PC-3 (cell line): Measurements from ENCODE around the gene TMEM132D. TPM values are rescaled to one million over a fixed set of nuclear protein-coding genes. Genes with fewer than 3 reads are reported as not detected.

Experiments
- ATAC-seq: fragments of 200-7000 bp; cut with Tn5 transposase; 2 replicates; pipeline ENCODE4 v1.9.1; 2020; ENCODE audit warnings: mild to moderate bottlenecking, moderate library complexity
- BruUV-seq: library from RNA; stranded (reverse); fragments of 400-500 nt; replicated peaks from 2 replicates; lab custom pipeline; 2021; lab: Mats Ljungman, UMichigan
- CTCF ChIA-PET: fragments of 300-600 bp; sonication (Branson Sonifier 250); formaldehyde crosslinking; loops from one replicate; lab custom pipeline; 2022; ENCODE audit warnings: antibody characterized with exemption; lab: Charles Lee
- POLR2A ChIA-PET: fragments of 300-600 bp; sonication (Branson Sonifier 250); formaldehyde crosslinking; loops from one replicate; lab custom pipeline; 2022; ENCODE audit warnings: antibody characterized with exemption; ENCODE audit not compliant: unreplicated experiment; lab: Charles Lee
- DNase-seq: peaks from one replicate; pipeline ENCODE4 v3.0.0-alpha.2; 2015
- H2AFZ ChIP-seq: fragments of 300-600 bp; sonication (generic); 2 replicates; pipeline ENCODE4 v1.6.0; 2016; ENCODE audit warnings: antibody characterized with exemption, low read length
- H3F3A ChIP-seq: fragments of 300-600 bp; sonication (generic); one replicate; pipeline ENCODE4 v1.6.0; 2017; ENCODE audit warnings: antibody characterized with exemption, low read length, control low read depth, mild to moderate bottlenecking; ENCODE audit not compliant: unreplicated experiment
- H3K27ac ChIP-seq: fragments of 300-600 bp; sonication (generic); 2 replicates; pipeline ENCODE4 v1.5.1; 2016; ENCODE audit warnings: mild to moderate bottlenecking, low read length
- H3K27me3 ChIP-seq: fragments of 300-600 bp; sonication (generic); 2 replicates; pipeline ENCODE4 v1.6.1; 2016; ENCODE audit warnings: low read length, mixed read lengths
- H3K36me3 ChIP-seq: fragments of 300-600 bp; sonication (generic); 2 replicates; pipeline ENCODE4 v1.6.1; 2016; ENCODE audit warnings: low read depth, mixed run types, low read length, mixed read lengths
- H3K4me1 ChIP-seq: fragments of 300-600 bp; sonication (generic); 2 replicates; pipeline ENCODE4 v1.5.1; 2016; ENCODE audit warnings: low read length; ENCODE audit not compliant: insufficient read depth
- H3K4me2 ChIP-seq: fragments of 300-600 bp; sonication (generic); 2 replicates; pipeline ENCODE4 v1.6.0; 2016; ENCODE audit warnings: low read length
- H3K4me3 ChIP-seq: fragments of 300-600 bp; sonication (generic); 2 replicates; pipeline ENCODE4 v1.5.1; 2016; ENCODE audit warnings: mild to moderate bottlenecking, low read length, mixed read lengths
- H3K79me2 ChIP-seq: fragments of 300-600 bp; sonication (generic); 2 replicates; pipeline ENCODE4 v1.6.1; 2017; ENCODE audit warnings: low read length, mixed read lengths
- H3K9ac ChIP-seq: fragments of 300-600 bp; sonication (generic); 2 replicates; pipeline ENCODE4 v1.6.0; 2016; ENCODE audit warnings: mild to moderate bottlenecking, low read length
- H3K9me2 ChIP-seq: fragments of 300-600 bp; sonication (generic); replicated peaks from 2 replicates; pipeline ENCODE4 v1.6.1; 2016; ENCODE audit warnings: mixed run types, low read length, mixed read lengths
- H3K9me3 ChIP-seq: fragments of 300-600 bp; sonication (generic); 2 replicates; pipeline ENCODE4 v1.6.1; 2016; ENCODE audit warnings: low read length, mixed read lengths
- H4K20me1 ChIP-seq: fragments of 300-600 bp; sonication (generic); 2 replicates; pipeline ENCODE4 v1.6.1; 2016; ENCODE audit warnings: low read length, mixed read lengths
- EZH2 ChIP-seq: fragments of 300-600 bp; sonication (generic); IDR thresholded peaks from one replicate; pipeline ENCODE4 v1.6.1; 2017; ENCODE audit warnings: antibody characterized with exemption, mild to moderate bottlenecking, low read length; ENCODE audit not compliant: unreplicated experiment
- EZH2phosphoT487 ChIP-seq: fragments of 300-600 bp; sonication (generic); IDR thresholded peaks from 2 replicates; pipeline ENCODE4 v1.6.1; 2018; ENCODE audit warnings: mild to moderate bottlenecking, antibody characterized with exemption, low read length, borderline replicate concordance
- intact Hi-C: fragments of 100-400 bp; cut with micrococcal nuclease; formaldehyde crosslinking; loops from 2 replicates; pipeline ENCODE4 v1.9.0; 2023
- total RNA-seq: library from RNA; depleted of rRNA; stranded (reverse); fragments of >200 nt; gene quantifications from 2 replicates; pipeline ENCODE4 v1.2.3, GENCODE V29; 2014
- TF ChIP-seq, protein P1 (sequence below): fragments of 300-600 bp; sonication (generic); conservative IDR thresholded peaks from 2 replicates; pipeline ENCODE4 v1.5.1; 2017; ENCODE audit warnings: antibody characterized with exemption, low read depth, mild to moderate bottlenecking, low read length

TMEM132D gene
- total RNA-seq, 1 experiment from 2014 or later, result not detected

DNA sequence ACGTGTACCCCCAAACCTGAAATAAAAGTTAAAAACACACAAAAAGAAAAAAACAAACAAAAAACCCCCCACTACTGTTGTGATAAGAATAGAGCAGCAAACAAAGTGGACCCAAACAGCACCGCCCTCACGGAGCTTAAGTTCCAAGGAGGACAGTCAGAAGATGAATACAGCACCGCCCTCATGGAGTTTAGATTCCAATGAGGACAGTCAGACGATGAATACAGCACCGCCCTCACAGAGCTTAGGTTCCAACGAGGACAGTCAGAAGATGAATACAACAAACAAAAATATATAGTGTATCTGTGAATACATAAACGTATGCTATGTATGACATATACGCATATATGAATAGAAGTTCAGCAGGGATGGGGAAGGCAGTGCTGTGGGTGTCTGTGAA is 696.7 kb downstream of the TMEM132D start:
- no peaks in the 10 kb centered on the region for H3K4me1 ChIP-seq
- no peaks in the 10 kb centered on the region for H3K79me2 ChIP-seq
- ChIA-PET CTCF (no interaction called here), POLR2A (no interaction called here)
- no peak overlapping the region for H3K27ac ChIP-seq
- no peaks in the 10 kb centered on the region for H3K36me3 ChIP-seq
- H3K9me2 ChIP-seq, result no peaks in the 10 kb centered on the region
- no peaks in the 10 kb centered on the region for H4K20me1 ChIP-seq
- no peak for TF ChIP-seq EZH2phosphoT487
- TF ChIP-seq, protein P1, sequence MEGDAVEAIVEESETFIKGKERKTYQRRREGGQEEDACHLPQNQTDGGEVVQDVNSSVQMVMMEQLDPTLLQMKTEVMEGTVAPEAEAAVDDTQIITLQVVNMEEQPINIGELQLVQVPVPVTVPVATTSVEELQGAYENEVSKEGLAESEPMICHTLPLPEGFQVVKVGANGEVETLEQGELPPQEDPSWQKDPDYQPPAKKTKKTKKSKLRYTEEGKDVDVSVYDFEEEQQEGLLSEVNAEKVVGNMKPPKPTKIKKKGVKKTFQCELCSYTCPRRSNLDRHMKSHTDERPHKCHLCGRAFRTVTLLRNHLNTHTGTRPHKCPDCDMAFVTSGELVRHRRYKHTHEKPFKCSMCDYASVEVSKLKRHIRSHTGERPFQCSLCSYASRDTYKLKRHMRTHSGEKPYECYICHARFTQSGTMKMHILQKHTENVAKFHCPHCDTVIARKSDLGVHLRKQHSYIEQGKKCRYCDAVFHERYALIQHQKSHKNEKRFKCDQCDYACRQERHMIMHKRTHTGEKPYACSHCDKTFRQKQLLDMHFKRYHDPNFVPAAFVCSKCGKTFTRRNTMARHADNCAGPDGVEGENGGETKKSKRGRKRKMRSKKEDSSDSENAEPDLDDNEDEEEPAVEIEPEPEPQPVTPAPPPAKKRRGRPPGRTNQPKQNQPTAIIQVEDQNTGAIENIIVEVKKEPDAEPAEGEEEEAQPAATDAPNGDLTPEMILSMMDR, result no peak
- TF ChIP-seq EZH2, result no peak
- no peak overlapping the region for H3K4me3 ChIP-seq
- no peak overlapping the region for H2AFZ ChIP-seq
- ATAC-seq (no peak), DNase-seq (no peak)
- H3F3A ChIP-seq, result no peaks in the 10 kb centered on the region
- no peak overlapping the region for H3K9ac ChIP-seq
- H3K27me3 ChIP-seq, result peaks cover 23% of the 10 kb centered on the region; the same call in 1 of the 2 replicates
- no peak overlapping the region for H3K4me2 ChIP-seq
- no TSS peak for BruUV-seq
- H3K9me3 ChIP-seq, result peaks cover 9% of the 10 kb centered on the region
- intact Hi-C loops, result no loop called here

DNA sequence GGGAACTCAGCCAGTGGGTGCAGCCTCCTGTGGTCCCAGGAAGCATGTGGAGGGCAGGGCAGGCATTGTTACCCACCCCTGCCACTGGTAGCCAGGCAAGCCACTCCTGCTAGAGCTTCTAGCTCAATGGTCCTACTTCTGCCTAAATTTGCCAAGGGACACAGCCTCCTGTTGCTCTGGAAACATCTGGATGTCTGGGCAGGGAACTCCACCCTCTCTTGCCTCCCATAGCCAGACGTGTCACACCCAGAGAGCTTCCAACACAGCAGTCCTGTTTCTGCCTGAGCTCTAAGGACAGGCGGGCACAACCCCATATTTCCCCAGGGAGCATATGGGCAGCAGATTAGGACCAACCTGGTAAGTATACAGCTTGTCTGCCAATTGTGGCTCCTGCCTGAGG is 700.4 kb downstream of the TMEM132D start:
- intact Hi-C loops, result no loop called here
- Histone ChIP-seq H4K20me1 (no peaks in the 10 kb centered on the region), H2AFZ (no peak overlapping the region), H3K79me2 (no peaks in the 10 kb centered on the region), H3K9ac (no peak overlapping the region), H3K36me3 (no peaks in the 10 kb centered on the region), H3K4me2 (no peak overlapping the region), H3K9me3 (peaks cover 6% of the 10 kb centered on the region), H3K4me1 (no peaks in the 10 kb centered on the region), H3F3A (no peaks in the 10 kb centered on the region), H3K4me3 (no peak overlapping the region), H3K27ac (no peak overlapping the region), H3K9me2 (no peaks in the 10 kb centered on the region), H3K27me3 (peaks cover 2% of the 10 kb centered on the region)
- CTCF ChIA-PET, result no interaction called here
- DNase-seq, result no peak
- POLR2A ChIA-PET, result no interaction called here
- BruUV-seq, result no TSS peak
- no peak for TF ChIP-seq EZH2phosphoT487
- no peak for ATAC-seq

DNA sequence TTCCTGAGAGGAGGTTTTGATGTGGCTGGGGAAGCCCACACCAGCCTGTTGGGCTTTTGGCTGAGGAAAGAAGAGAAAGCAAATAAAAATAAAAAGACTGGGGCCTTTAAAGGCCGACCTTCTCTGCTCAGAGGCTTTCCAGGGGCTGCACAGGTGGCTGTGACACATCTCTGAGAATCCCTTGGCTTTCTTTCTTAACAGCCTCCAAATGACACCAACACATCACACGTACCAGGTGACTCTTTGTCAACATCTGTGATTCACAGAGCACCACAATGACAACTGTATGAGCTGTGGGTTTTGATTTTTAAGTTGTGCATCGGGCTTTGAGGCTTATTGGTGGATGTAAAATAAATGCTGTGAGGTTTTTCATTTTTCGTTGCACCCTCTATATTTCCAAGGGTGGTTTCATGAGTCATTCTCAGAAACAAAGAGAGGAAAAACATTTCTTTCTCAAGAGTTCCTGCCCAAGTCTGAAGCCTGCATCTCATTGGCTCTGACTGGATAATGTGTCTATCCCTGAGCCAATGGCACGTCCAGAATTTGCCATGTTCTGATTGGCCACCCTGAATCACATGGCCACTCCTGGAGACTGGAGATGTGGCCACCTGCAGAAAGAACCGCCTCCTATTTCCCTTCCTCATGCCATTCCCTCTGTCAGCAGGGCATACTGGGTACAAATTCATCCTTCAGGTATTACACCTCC is 701.6 kb downstream of the TMEM132D start:
- no peaks in the 10 kb centered on the region for H3K79me2 ChIP-seq
- POLR2A ChIA-PET, result no interaction called here
- H3K27me3 ChIP-seq, result no peaks in the 10 kb centered on the region; the same call in 1 of the 2 replicates
- H4K20me1 ChIP-seq, result no peaks in the 10 kb centered on the region
- H3K4me1 ChIP-seq, result no peaks in the 10 kb centered on the region
- H3K4me2 ChIP-seq, result no peak overlapping the region
- H3K9me3 ChIP-seq, result peaks cover 9% of the 10 kb centered on the region
- TF ChIP-seq, protein P1, result no peak
- TF ChIP-seq EZH2, result no peak
- no peak for TF ChIP-seq EZH2phosphoT487
- DNase-seq (no peak), ATAC-seq (no peak)
- H3K36me3 ChIP-seq, result no peaks in the 10 kb centered on the region
- BruUV-seq, result no TSS peak
- no peaks in the 10 kb centered on the region for H3F3A ChIP-seq
- 0 out of 2 replicates have a peak, but pooled peaks cover 3% of the 10 kb centered on the region for H3K9me2 ChIP-seq
- H3K9ac ChIP-seq, result no peak overlapping the region
- no peak overlapping the region for H3K4me3 ChIP-seq
- no peak overlapping the region for H3K27ac ChIP-seq
- no peak overlapping the region for H2AFZ ChIP-seq
- intact Hi-C loops, result no loop called here
- CTCF ChIA-PET, result no interaction called here
